CD4-positive, alpha-beta T cell treated with Interleukin-1 beta for 1 hour (primary cell): ENCODE data around the gene MAP3K20.
"Not testable (repeated sequence)": the region's sequence is repeated elsewhere in the genome, so short reads cannot be mapped to it uniquely, and the experiment has no call there.

Source experiments
- DNase-seq, 2 donors: peaks; one replicate each; pipeline ENCODE4 v3.0.0-alpha.2; 2020 to 2022

The MAP3K20 gene

GRCh38 chr2:173087793-173088496, 12.3 kb downstream of the MAP3K20 start:
- no peak for DNase-seq

GRCh38 chr2:173090276-173090877, 14.7 kb downstream of the MAP3K20 start:
- no peak for DNase-seq

GRCh38 chr2:173090973-173091660, 15.5 kb downstream of the MAP3K20 start:
- DNase-seq = no peak

- DNase-seq = no peak
Observed at GRCh38 chr2:173091910-173092309, 16.3 kb downstream of the MAP3K20 start.

- no peak for DNase-seq
Observed at GRCh38 chr2:173092844-173093402, 17.3 kb downstream of the MAP3K20 start.

GRCh38 chr2:173093617-173094016, 18.0 kb downstream of the MAP3K20 start:
- not testable (repeated sequence) for DNase-seq

- DNase-seq = no peak
Observed at GRCh38 chr2:173094731-173095130, 19.1 kb downstream of the MAP3K20 start.

- no peak for DNase-seq
Observed at GRCh38 chr2:173095356-173095755, 19.7 kb downstream of the MAP3K20 start.

GRCh38 chr2:173099271-173099670, 23.6 kb downstream of the MAP3K20 start:
- no peak for DNase-seq

- no peak for DNase-seq
Observed at GRCh38 chr2:173099804-173100203, 24.2 kb downstream of the MAP3K20 start.

GRCh38 chr2:173101687-173102086, 26.0 kb downstream of the MAP3K20 start:
- DNase-seq = no peak

GRCh38 chr2:173104156-173104555, 28.5 kb downstream of the MAP3K20 start:
- DNase-seq = no peak

GRCh38 chr2:173106959-173107628, 31.4 kb downstream of the MAP3K20 start:
- DNase-seq = no peak

- no peak for DNase-seq
Observed at GRCh38 chr2:173107629-173108022, 32.0 kb downstream of the MAP3K20 start.

- no peak for DNase-seq
Observed at GRCh38 chr2:173109253-173110188, 33.9 kb downstream of the MAP3K20 start.

GRCh38 chr2:173117678-173118077, 42.0 kb downstream of the MAP3K20 start:
- DNase-seq = no peak

- no peak for DNase-seq
Observed at GRCh38 chr2:173118395-173118794, 42.7 kb downstream of the MAP3K20 start.

GRCh38 chr2:173119069-173119807, 43.6 kb downstream of the MAP3K20 start:
- no peak for DNase-seq

GRCh38 chr2:173119944-173120343, 44.3 kb downstream of the MAP3K20 start:
- DNase-seq = no peak

GRCh38 chr2:173122936-173123335, 47.3 kb downstream of the MAP3K20 start:
- no peak for DNase-seq

GRCh38 chr2:173124441-173124840, 48.8 kb downstream of the MAP3K20 start:
- DNase-seq = no peak
